Stimulated activated CD4-positive, alpha-beta T cell treated with anti-CD3 and anti-CD28 coated beads, TNF-alpha, amount 100 ng/mL, for 24 hours (primary cell): ENCODE results near the gene SLC35F1.

Experiments
- DNase-seq, 3 experiments: peaks; one replicate each; pipeline ENCODE4 v3.0.0-alpha.2; 2020; ENCODE audit warnings: low read depth in 3 of 3

SLC35F1 gene

DNA sequence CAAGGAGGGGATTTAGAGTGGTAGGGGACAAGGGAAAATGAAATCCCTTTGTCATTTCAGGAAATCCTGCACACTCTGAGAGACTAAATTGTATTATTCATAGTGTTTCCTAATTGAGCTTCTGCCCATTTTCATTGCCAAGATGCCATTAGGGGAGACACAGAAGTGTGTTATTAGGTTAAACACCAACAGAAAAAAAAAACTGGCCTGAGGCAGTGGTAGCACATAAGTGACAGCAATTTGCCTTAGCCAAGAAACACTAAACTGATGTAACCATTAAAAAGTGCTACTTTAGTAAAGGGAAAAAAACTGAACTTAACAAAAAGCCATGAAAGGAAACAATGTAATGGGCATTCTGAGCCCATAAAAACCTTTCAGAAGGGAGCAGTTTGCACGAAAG, 370.6 kb downstream of the SLC35F1 start:
- DNase-seq = no peak

DNA sequence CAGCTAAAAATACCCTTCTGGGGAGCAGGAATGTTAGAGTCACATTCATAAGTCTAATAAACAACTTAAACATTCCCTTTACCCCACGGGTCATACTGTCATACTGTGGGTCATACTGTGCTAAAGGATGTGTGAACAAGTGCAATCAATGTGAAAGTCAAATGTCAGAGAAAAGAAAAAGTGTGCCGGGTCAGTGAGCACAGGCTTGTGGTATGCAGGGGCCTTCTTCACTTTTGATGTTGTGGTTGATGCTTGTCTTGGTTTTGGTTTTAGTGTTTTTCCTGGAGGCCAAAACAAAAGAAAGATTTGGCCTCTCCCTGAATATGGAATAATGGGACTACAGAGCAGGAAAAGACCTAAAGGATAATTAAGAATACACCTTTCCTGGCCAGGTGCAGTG, 373.1 kb downstream of the SLC35F1 start:
- no peak for DNase-seq

DNA sequence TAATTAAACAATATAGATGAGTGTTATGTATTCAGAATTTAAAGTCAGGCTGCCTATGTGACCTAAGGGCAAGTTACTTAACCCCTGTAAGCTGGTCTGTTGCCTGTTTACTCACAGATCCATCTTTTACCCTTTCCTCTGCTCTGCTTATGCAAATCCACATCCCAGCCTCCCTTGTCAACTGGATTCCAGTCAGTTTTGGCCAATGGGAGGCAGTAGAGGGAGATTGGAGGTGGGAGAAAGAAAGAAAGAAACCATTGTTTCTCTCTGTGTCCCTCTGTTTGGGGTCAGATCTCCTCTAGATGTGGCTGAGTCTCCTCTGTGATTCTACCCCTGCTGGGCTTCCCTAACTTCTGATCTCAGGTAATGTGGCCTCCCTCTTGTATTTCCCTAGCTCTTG, 374.2 kb downstream of the SLC35F1 start:
- DNase-seq = no peak

DNA sequence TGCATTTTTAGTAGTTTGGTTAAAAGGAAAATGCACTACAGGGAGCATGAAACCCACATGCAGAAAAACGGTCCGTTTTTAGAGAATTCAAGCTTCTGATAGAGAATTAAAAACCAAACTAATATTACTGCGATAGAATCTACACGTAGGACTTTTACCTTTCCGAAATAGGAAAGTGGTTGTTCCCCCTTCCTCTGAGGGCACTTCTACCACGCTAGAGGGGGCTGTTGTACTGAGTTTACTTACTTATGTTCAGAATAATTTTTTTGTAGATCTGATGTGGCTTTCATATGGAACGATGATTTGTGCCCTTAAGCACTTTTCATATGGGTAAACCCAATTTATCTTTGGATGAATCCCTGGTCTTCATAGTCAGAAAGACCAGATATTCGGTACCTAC, 376.7 kb downstream of the SLC35F1 start:
- DNase-seq = peak; percentile 3 to 27 (median 6)

DNA sequence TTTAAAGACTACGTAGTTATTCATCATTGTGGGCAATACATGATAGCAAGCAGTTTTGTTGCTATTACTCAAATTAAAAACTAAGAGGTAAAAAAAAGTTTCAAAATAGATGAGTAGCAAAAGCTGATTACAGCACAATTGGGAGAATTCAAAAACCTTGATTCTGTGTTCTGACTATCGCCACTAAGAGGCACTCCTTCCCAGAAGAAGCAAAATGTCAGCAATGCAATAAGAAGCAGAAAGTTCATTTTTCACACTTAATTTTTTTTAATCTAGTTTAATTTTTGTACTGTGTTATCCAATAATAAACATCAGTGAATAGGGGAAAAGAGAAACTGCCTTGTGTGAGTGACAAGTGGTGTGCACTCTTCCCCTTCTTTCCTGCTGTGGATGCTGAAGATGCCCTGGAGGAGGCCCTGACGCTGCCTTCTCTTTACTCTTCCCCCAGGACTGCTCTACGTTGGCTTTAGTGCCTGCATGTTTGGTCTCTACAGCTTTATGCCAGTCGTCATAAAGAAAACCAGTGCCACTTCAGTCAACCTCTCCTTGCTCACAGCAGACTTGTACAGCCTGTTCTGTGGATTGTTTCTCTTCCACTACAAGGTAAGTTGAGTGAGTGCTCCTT, 377.8 kb downstream of the SLC35F1 start:
- no peak for DNase-seq

DNA sequence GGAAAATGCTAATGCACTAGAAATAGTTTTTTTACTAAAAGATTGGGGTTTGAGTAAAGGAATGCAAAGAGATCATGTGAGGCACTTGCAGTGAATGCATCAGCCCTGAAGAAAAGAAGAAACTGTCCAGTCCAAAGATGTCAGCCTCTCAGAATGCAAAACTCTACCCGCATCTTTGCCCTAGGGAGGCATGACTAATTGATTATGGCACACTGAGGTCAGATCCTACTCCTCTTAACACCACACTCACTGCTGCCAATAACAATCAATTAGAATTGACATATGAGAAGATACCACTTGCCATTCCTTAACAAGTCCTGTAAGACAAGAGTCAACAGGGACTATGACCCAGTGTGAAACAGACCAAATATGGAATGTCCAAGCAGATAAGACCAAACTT, 378.7 kb downstream of the SLC35F1 start:
- no peak for DNase-seq

DNA sequence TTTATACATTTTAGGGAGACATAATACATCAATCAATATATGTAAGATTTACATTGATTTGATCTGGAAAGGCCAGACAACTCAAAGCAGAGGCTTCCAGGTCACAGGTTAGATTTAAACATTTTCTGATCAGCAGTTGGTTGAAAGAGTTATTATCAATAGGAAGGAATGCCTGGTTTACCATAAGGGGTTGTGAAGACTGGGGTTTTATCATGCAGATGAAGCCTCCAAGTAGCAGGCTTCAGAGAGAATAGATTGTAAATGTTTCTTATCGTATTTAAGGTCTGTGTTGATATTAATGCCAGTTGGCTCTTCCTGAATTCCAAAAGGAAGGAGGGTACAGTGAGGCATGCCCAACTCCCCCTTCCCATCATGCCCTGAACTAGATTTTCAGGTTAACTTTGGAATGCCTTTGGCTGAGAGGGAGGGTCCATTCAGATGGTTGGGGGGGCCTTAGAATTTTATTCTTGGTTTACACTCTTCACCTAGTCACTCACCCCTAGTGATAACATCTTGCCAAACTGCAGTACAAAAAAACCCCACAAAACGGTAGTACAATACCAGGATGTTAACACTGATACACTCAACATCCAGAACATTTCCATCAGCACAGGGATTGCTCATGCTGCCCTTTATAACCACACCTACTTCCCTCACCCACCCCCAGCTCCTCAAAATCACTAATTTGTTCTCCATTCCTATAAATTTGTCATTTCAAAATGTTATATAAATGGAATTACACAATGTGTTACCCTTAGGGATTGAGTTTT, 381.5 kb downstream of the SLC35F1 start:
- no peak for DNase-seq

DNA sequence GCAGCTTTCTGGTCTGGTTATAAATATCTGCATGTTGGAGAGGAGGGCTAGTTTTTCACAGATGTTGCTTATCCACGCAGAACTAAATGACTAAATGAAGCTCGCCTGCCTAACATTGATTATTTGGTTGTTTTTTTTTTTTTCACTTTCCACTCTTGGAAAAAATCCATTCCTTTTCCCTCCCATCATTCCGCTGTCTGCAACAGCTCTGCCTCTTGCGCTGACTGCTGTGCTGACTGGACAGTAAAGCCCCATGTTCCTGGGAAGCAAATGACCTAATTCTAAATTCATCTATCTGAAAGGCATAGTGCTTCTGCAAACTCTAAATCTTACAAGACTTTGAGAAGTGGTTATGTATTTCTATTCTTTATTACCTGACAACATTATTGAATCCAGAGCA, 385.5 kb downstream of the SLC35F1 start:
- no peak for DNase-seq

DNA sequence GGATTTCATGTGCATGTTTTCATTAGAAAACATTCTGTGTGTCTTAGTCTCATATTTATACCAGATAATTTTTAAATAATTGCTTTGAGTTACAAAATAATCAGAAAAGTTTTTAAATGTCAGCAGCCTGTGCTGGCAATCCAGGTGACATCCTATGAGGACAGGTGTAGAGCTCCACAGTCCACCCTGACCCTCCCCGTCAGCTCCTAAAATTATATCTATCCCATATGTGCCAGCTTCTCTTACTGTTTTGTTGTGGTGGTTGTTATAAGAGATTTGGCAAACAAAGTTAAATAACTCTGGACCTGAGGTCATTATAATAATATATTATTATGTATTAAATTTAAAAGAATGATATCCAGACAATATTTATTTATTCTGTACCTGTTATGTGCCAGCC, 387.8 kb downstream of the SLC35F1 start:
- no peak for DNase-seq

DNA sequence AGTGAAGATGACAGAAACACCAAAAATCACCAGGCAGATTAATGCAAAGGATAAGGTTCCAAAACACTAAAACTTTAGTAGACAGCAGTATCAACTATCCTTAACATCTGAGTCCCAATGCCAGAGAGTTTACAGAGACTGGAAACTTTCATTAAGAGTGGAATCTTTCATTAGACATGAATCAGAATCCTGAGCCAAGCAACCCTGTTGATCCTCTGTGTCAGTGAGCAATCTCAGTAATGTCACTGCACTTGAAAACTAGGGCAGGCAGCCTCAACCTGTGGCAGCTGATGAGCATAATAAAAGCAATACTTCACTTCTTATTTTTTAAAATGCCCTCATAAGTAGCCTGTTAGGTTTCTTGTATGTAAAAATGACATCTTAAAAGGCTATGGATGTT, 388.3 kb downstream of the SLC35F1 start:
- DNase-seq = no peak

DNA sequence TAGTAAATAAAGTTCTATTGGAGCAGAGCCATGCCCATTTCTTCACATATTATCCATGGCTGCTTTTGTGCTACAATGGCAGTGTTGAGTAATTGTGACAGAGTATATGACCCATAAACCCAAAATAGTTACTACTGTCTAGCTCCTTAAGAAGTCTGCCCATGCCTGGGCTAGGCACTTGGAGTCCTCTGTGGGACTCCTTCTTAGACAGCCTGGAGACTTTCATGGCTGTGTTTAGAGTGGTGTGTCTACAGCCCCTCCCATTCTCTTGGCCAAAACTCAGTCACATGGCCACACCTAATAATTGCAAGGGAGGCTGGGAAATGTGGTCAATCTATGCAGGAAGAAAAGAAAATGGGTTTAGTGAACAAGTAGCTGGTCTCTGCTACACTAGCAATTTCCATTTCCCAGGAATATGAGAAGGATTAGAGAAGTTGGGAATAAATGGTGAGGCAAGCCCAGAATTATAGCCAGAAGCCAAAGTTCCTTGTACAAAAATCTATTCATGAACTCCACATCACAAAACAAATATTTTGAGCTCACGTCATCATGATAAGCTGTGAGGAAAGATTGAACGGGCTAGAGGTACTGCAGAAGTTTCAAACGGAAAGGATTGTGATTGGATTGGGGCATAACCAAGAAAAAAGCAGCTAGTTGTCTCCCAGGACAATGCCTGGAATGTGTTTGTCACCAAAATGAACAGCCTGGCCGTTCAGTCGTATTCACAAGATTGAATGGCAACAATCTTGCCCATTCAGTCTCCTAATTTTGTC, 389.3 kb downstream of the SLC35F1 start:
- no peak for DNase-seq

DNA sequence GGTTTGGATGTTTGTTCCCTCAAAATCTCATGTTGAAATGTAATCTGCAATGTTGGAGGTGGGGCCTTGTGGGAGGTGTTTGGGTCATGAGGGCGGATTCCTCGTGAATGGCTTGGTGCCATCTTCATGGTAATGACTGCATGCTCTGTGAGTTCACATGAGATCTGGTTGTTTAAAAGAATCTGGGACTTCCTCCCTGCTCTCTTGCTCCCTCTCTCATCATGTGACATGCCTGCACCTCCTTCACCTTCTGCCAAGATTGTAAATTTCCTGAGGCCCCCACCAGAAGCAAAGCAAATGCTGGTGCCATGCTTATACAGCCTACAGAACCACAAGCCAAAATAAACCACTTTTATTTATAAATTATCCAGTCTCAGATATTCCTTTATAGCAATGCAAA, 390.8 kb downstream of the SLC35F1 start:
- DNase-seq = no peak

DNA sequence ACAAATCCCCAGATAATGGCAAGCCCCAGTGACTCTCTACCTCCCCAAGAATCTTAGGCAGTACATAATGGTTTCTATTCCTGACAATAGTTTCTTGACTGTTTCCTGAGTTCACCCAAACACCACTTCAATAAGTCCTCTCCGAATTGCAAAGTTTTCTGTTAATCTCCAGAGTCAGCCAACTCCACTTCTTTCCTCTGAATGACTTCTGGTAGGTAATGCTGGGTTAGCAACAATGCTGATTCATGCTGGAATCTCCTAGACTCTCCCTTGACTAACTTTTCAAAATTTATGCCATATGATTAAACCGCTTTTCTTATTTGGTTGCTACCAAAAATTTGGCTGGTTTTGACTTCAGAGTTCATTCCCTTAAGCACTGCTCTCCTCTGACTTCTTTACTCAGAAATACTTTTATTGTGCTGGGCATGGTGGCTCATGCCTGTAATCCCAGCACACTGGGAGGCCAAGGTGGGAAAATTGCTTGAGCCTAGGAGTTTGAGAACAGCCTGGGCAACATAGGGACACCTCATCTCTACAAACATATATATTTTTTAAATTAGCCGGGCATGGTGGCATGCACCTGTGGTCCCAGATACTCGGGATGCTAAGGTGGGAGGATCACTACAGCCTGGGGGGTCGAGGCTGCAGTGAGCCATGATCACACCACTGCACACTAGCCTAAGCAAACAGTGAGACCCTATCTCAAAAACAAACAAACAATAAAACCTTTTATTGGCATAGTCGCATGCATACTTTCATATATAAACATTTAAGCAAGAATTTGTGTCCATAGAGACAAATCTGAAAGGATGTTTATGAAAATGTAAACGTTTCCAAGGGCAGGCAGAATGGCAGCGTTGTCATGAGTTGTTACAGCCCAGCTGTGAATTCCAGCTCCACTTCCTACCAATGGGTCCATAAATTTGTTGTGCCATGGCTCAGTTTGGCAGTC, 391.7 kb downstream of the SLC35F1 start:
- DNase-seq = no peak

DNA sequence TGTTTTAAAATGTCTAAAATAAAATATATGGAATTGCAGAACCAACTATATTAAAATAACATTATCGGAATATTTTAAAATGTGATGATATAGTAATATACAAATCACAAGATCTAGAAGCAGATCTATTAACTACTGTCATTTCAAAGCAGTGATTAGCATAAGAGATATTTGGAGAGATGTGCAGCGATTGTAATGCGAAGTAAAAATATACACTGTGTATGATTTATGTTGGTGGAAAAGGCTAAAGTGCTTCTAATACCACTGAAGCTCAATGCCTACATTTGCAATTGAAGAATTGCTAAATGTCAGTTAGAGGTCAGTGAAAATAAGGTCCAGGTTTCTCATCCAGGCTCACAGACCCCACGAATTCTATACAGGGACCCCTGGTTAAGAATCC, 392.4 kb downstream of the SLC35F1 start:
- no peak for DNase-seq

DNA sequence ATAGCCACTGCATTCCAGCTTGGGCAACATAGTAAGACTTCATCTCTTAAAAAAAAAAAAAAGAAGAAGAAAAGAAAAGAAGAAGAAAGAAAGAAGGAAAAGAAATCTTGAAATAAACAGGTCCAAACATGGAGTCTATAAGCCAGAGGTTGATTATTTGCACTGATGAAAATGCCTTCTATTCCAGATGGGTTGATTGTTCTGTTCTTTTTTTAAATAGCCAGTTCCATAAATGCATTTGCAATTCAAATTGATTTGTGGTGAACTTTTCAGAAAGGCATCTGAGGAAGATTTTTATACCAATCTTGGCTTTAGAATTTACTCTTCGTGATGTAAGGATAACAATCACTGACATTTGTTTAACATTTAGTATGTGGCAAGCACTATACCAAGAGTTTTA, 397.3 kb downstream of the SLC35F1 start:
- DNase-seq = no peak

DNA sequence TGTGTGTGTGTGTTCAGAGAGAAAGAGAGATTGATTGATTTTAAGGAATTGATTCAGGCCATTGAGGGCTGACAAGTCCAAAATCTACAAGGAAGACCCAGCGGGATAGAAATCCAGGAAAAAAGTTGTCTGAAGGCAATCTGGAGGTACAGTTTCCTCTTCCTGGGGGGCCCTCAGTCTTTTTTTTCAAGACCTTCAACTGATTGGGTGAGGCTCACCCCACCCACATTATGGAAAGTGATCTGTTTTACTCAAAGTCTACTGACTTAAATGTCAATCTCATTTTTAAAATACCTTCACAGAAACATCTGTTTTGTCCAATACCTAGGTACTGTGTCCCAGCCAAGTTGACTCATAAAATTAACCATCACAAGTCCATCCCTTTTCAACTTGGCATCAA, 398.0 kb downstream of the SLC35F1 start:
- no peak for DNase-seq

DNA sequence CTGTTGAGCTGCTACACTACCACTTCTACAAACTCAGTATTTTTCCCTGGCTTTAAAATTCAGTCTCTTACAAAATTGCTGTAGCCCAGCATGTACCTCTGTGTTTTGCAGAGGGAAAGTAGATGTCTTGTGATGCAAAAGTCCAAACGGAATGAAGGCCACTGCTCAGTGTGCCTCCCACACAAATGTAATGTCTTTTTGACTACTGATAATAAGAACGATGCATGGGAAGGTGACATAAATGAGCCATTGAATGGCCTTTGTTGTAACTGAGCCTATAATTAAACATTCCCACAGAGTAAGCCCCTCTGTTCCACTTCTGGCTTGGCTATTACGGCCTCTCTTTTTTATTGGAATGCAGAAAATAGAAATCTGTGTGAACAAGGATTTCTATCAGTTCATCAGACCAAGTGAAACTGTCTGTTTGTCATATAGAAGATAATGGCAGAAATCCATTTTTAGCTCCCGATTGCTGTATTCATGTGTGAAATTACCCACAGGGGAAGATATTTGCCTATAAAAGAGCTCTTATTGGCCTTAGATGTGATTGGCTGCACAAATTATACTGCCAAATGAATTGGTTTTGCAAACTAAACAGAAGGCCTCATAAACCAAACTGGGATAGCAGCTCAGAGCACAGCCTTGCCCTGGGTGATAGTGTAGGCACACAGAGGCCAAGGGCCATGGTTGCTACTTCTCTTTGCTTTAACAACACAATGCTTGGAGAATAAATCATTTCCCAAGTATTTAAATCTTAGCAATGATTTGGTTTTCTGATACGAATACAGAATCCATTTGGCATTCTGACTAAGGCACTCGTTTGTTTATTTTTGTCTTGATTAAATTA, 399.6 kb downstream of the SLC35F1 start:
- DNase-seq = no peak

DNA sequence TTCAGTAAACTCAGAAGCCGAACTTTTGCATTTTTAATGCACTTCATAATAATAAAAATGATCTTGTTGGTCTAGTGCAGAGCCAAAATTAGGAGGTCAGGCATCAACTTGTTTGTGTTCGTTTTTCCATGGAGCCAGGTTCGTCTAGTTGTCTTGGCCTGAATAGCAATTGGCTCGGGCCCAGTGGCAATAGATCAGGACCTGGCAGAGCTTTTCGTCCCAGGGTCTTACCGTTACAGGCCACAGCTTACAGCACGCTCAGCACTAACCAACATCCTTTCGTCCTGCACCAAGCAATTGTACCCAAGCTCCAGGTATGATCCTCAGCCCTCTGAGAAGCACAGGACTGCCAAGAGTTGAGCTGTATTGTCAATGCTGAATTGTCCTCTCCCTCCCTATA, 400.5 kb downstream of the SLC35F1 start:
- DNase-seq = no peak

DNA sequence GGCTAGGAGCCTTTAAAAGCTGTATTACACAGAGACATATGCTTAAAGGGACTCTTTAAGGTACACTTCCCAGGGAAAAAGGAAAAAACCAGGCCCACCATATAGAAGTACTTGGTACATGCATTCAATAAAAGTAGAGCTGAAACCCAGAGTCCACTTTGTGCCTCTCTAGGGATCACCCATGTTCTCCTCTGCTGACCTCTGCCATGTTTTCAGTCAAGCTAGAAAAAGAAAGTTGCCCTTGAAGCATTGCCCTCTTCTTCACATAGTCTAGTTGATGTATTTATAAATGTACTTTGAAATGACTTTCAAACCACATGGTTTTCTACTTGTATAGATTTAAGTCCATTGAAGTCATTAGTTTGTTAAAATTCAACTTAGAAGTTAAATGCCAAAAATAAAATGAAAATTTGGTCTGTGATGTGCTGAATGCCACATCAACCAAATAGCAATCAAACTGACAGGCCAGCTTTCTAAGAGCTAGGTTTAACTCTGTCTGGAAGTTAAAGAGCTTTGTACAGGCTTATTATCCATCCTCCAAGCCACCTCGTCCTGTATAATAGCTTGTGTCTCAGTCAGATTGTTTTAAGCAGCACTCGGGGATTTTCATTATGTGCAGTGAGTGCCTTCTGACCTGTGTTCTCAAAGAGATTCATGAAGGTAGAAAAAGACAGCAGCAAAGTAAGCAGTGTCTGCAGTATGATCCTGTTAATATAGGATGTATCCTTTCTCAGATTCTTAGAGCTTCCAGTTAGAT, 402.5 kb downstream of the SLC35F1 start:
- no peak for DNase-seq

DNA sequence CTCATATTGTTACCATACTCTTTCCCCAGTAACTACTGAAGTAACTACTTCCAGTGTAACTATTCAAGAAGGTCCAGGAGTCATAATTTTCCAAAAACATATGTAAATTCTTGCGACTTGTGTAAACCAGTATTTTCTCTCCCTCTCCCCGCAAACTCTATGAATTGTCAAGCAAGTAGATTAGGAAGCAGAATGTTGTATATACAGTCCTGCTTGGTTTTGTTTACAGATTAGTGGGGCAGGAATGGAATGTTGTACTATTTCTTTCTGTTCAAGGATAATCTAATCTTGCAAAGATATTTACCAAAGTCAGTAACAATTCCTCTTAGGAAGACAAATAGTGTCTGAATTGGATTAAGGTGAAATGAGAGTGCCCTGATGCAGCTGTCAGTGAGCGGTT, 406.1 kb downstream of the SLC35F1 start:
- DNase-seq = no peak
